ENCODE measurements around the gene HYAL2. TPM values are rescaled to one million over a fixed set of nuclear protein-coding genes. Genes with fewer than 3 reads are reported as not detected.
A peak's percentile ranks its signal among the peaks of the same experiment; 100 is the strongest.

Gene HYAL2
- polyA plus RNA-seq, 3 donors: 18.3 to 25.8 (median 18.9) TPM

GRCh38 chr3:50320853-50321335 lies 1.7 kb downstream of the HYAL2 start:
- Mint-ChIP-seq H3K9me3 (no peaks in the 10 kb centered on the region), H3K36me3 (peaks cover 18 to 36% of the 10 kb centered on the region in 2 donors), H3K27me3 (ENCODE audit: low read depth in 3 of 3) (peaks cover 0 to 4% (median 2%) of the 10 kb centered on the region in 3 donors), H3K4me3 (peak overlapping the region; percentile 86 to 94), H3K27ac (peak overlapping the region; percentile 38 to 95 (median 88)), H3K4me1 (peaks cover 82% of the 10 kb centered on the region)
- Histone ChIP-seq H2AFZ (ENCODE audit: insufficient read depth, low read depth, low read length, poor library complexity, severe bottlenecking) (peak overlapping the region; percentile 86), H4K20me1 (ENCODE audit: insufficient read depth, low read length) (peaks cover 4% of the 10 kb centered on the region), H3K27me3 (ENCODE audit: control insufficient read depth in 2 of 2, insufficient read depth in 2 of 2, low read length in 2 of 2) (no peaks in the 10 kb centered on the region), H3K4me2 (replicated peaks; ENCODE audit: extremely low read depth, low read length, poor library complexity, severe bottlenecking) (peak overlapping the region; percentile 87), H3K79me2 (ENCODE audit: insufficient read depth, low read length) (peaks cover 26% of the 10 kb centered on the region), H3K36me3 (replicated peaks in 1 of 2; ENCODE audit: control insufficient read depth in 1 of 2, insufficient read depth in 2 of 2, low read length in 2 of 2) (peaks cover 0 to 23% of the 10 kb centered on the region in 2 donors), H3K4me1 (ENCODE audit: control insufficient read depth in 1 of 2, insufficient read depth in 2 of 2, low read length in 2 of 2) (peaks cover 80 to 89% of the 10 kb centered on the region in 2 donors), H3K27ac (ENCODE audit: low read depth in 1 of 2, low read length in 2 of 2) (peak overlapping the region; percentile 18 to 97), H3K4me3 (replicated peaks in 1 of 3; ENCODE audit: low read depth in 2 of 3, low read length in 3 of 3) (peak overlapping the region; percentile 60 to 90 (median 77)), H3K9me3 (replicated peaks in 1 of 2; ENCODE audit: control insufficient read depth in 1 of 2, insufficient read depth in 1 of 2, low read length in 2 of 2) (no peaks in the 10 kb centered on the region), H3K9ac (ENCODE audit: insufficient read depth, low read length, poor library complexity, severe bottlenecking) (peak overlapping the region; percentile 90)
- TF ChIP-seq, protein P1, sequence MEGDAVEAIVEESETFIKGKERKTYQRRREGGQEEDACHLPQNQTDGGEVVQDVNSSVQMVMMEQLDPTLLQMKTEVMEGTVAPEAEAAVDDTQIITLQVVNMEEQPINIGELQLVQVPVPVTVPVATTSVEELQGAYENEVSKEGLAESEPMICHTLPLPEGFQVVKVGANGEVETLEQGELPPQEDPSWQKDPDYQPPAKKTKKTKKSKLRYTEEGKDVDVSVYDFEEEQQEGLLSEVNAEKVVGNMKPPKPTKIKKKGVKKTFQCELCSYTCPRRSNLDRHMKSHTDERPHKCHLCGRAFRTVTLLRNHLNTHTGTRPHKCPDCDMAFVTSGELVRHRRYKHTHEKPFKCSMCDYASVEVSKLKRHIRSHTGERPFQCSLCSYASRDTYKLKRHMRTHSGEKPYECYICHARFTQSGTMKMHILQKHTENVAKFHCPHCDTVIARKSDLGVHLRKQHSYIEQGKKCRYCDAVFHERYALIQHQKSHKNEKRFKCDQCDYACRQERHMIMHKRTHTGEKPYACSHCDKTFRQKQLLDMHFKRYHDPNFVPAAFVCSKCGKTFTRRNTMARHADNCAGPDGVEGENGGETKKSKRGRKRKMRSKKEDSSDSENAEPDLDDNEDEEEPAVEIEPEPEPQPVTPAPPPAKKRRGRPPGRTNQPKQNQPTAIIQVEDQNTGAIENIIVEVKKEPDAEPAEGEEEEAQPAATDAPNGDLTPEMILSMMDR (IDR thresholded peaks at IDR 0.05): no peak
- intact Hi-C loops (cut with micrococcal nuclease): loop anchor here (2.0 kb wide), 1 partner anchor 22 kb away; the partner anchor contains the start of genes HYAL3 (in 2 of the 2) and NAA80 (in 2 of the 2)
- WGBS (ENCODE audit: insufficient coverage): 0% methylated on average over 31 of the region's 45 CpGs
- DNase-seq: peak in 2 of 3 donors; percentile 32 to 36

- no peak for DNase-seq
- Histone ChIP-seq H3K4me2 (replicated peaks; ENCODE audit: extremely low read depth, low read length, poor library complexity, severe bottlenecking) (peak overlapping the region; percentile 87), H3K9ac (ENCODE audit: insufficient read depth, low read length, poor library complexity, severe bottlenecking) (peak overlapping the region; percentile 90), H4K20me1 (ENCODE audit: insufficient read depth, low read length) (peaks cover 2% of the 10 kb centered on the region), H3K36me3 (replicated peaks in 1 of 2; ENCODE audit: control insufficient read depth in 1 of 2, insufficient read depth in 2 of 2, low read length in 2 of 2) (peaks cover 0 to 28% of the 10 kb centered on the region in 2 donors), H3K9me3 (replicated peaks in 1 of 2; ENCODE audit: control insufficient read depth in 1 of 2, insufficient read depth in 1 of 2, low read length in 2 of 2) (no peaks in the 10 kb centered on the region), H3K27ac (ENCODE audit: low read depth in 1 of 2, low read length in 2 of 2) (peak overlapping the region; percentile 18 to 81), H3K27me3 (ENCODE audit: control insufficient read depth in 2 of 2, insufficient read depth in 2 of 2, low read length in 2 of 2) (no peaks in the 10 kb centered on the region), H3K4me1 (ENCODE audit: control insufficient read depth in 1 of 2, insufficient read depth in 2 of 2, low read length in 2 of 2) (peaks cover 71 to 81% of the 10 kb centered on the region in 2 donors), H3K79me2 (ENCODE audit: insufficient read depth, low read length) (peaks cover 21% of the 10 kb centered on the region), H2AFZ (ENCODE audit: insufficient read depth, low read depth, low read length, poor library complexity, severe bottlenecking) (no peak overlapping the region), H3K4me3 (replicated peaks in 1 of 3; ENCODE audit: low read depth in 2 of 3, low read length in 3 of 3) (peak overlapping the region; percentile 60 to 90 (median 77))
- WGBS (ENCODE audit: insufficient coverage): 97% methylated on average over 26 of the region's 29 CpGs
- Mint-ChIP-seq H3K4me1 (peaks cover 74% of the 10 kb centered on the region), H3K27me3 (ENCODE audit: low read depth in 3 of 3) (peaks cover 0 to 5% (median 2%) of the 10 kb centered on the region in 3 donors), H3K27ac (peak overlapping the region in 3 of 7 donors; percentile 74 to 87 (median 80)), H3K9me3 (no peaks in the 10 kb centered on the region), H3K4me3 (peak overlapping the region; percentile 86 to 94), H3K36me3 (peaks cover 22 to 41% of the 10 kb centered on the region in 2 donors)
- TF ChIP-seq, protein P1 (IDR thresholded peaks at IDR 0.05): no peak
- intact Hi-C loops (cut with micrococcal nuclease): loop anchor here (2.0 kb wide), 1 partner anchor 21 kb away; the partner anchor contains the start of genes HYAL3 (in 2 of the 2) and NAA80 (in 2 of the 2)
Measured at GRCh38 chr3:50319894-50320625, 2.5 kb downstream of the HYAL2 start.

Measured in CD14-positive monocyte (primary cell).